ENCODE results near the gene MARCHF5. TPM values are rescaled to one million over a fixed set of nuclear protein-coding genes. Genes with fewer than 3 reads are reported as not detected.
"Not testable (repeated sequence)": the region's sequence is repeated elsewhere in the genome, so short reads cannot be mapped to it uniquely, and the experiment has no call there.

The MARCHF5 gene
- total RNA-seq, 6 experiments from 2014 or later, result 36.2 to 48.2 (median 41.2) TPM

- H3K27ac Mint-ChIP-seq, result no peak overlapping the region
- H3K36me3 Mint-ChIP-seq (ENCODE audit: low read depth), result peaks cover 8% of the 10 kb centered on the region
- no peaks in the 10 kb centered on the region for H3K9me3 Mint-ChIP-seq
- TF ChIP-seq CTCF (IDR thresholded peaks at IDR 0.05), result no peak
- no peaks in the 10 kb centered on the region for H3K27me3 Mint-ChIP-seq (ENCODE audit: insufficient read depth)
- DNase-seq, result no peak
- peaks cover 49% of the 10 kb centered on the region for H3K4me1 Mint-ChIP-seq (ENCODE audit: low read depth)
- no peak overlapping the region for H3K4me3 Mint-ChIP-seq
Measured at GRCh38 chr10:92327445-92328433, 36.8 kb downstream of the MARCHF5 start.

- DNase-seq, result no peak
- Mint-ChIP-seq H3K4me1 (ENCODE audit: low read depth) (peaks cover 40% of the 10 kb centered on the region), H3K27me3 (ENCODE audit: insufficient read depth) (no peaks in the 10 kb centered on the region), H3K36me3 (ENCODE audit: low read depth) (peaks cover 5% of the 10 kb centered on the region; the same call in 1 of the 2 replicates), H3K27ac (no peak overlapping the region), H3K9me3 (no peaks in the 10 kb centered on the region), H3K4me3 (no peak overlapping the region)
- TF ChIP-seq CTCF (IDR thresholded peaks at IDR 0.05), result no peak
Measured at GRCh38 chr10:92328993-92329392, 38.0 kb downstream of the MARCHF5 start.

GRCh38 chr10:92329927-92330326 lies 39.0 kb downstream of the MARCHF5 start:
- not testable (repeated sequence) for H3K27me3 Mint-ChIP-seq (ENCODE audit: insufficient read depth); H3K9me3 Mint-ChIP-seq; H3K4me3 Mint-ChIP-seq; DNase-seq; H3K36me3 Mint-ChIP-seq (ENCODE audit: low read depth); H3K27ac Mint-ChIP-seq
- peaks cover 32% of the 10 kb centered on the region for H3K4me1 Mint-ChIP-seq (ENCODE audit: low read depth)

GRCh38 chr10:92342796-92343195 lies 51.8 kb downstream of the MARCHF5 start:
- Mint-ChIP-seq H3K27me3 (ENCODE audit: insufficient read depth) (no peaks in the 10 kb centered on the region), H3K27ac (peak overlapping the region; percentile 39), H3K36me3 (ENCODE audit: low read depth) (peaks cover 34% of the 10 kb centered on the region), H3K4me1 (ENCODE audit: low read depth) (peaks cover 20% of the 10 kb centered on the region), H3K9me3 (no peaks in the 10 kb centered on the region), H3K4me3 (no peak overlapping the region)
- no peak for TF ChIP-seq CTCF (IDR thresholded peaks at IDR 0.05)
- peak; percentile 32 for DNase-seq

GRCh38 chr10:92345575-92345974 lies 54.6 kb downstream of the MARCHF5 start:
- peaks cover 26% of the 10 kb centered on the region for H3K4me1 Mint-ChIP-seq (ENCODE audit: low read depth)
- H3K9me3 Mint-ChIP-seq; DNase-seq; H3K27ac Mint-ChIP-seq; H3K27me3 Mint-ChIP-seq (ENCODE audit: insufficient read depth); H3K4me3 Mint-ChIP-seq: not testable (repeated sequence)
- peaks cover 43% of the 10 kb centered on the region for H3K36me3 Mint-ChIP-seq (ENCODE audit: low read depth)

GRCh38 chr10:92347035-92347676 lies 56.2 kb downstream of the MARCHF5 start:
- not testable (repeated sequence) for H3K9me3 Mint-ChIP-seq; H3K4me3 Mint-ChIP-seq; H3K27me3 Mint-ChIP-seq (ENCODE audit: insufficient read depth); H3K27ac Mint-ChIP-seq; DNase-seq
- peaks cover 20% of the 10 kb centered on the region for H3K4me1 Mint-ChIP-seq (ENCODE audit: low read depth)
- peaks cover 31% of the 10 kb centered on the region; the same call in 1 of the 2 replicates for H3K36me3 Mint-ChIP-seq (ENCODE audit: low read depth)

- Mint-ChIP-seq H3K27ac (no peak overlapping the region), H3K4me1 (ENCODE audit: low read depth) (peaks cover 6% of the 10 kb centered on the region; the same call in 1 of the 2 replicates), H3K9me3 (no peaks in the 10 kb centered on the region), H3K4me3 (no peak overlapping the region), H3K36me3 (ENCODE audit: low read depth) (peaks cover 18% of the 10 kb centered on the region; the same call in 1 of the 2 replicates), H3K27me3 (ENCODE audit: insufficient read depth) (no peaks in the 10 kb centered on the region)
- TF ChIP-seq CTCF (IDR thresholded peaks at IDR 0.05), result no peak
- DNase-seq, result peak; percentile 1
Measured at GRCh38 chr10:92350411-92350810, 59.4 kb downstream of the MARCHF5 start.

All from HFFc6 (cell line).